Neural cell (in vitro differentiated cells): ENCODE data around the gene EPO. TPM values are rescaled to one million over a fixed set of nuclear protein-coding genes. Genes with fewer than 3 reads are reported as not detected.
"Not testable (repeated sequence)": the region's sequence is repeated elsewhere in the genome, so short reads cannot be mapped to it uniquely, and the experiment has no call there.

Experiments used
- H2AFZ ChIP-seq: fragments of 200-600, 300-800 bp; sonication (generic), shearing (Covaris generic); 2 replicates; pipeline ENCODE4 v1.6.0; 2014; ENCODE audit warnings: low read depth, mild to moderate bottlenecking, antibody characterized with exemption, low read length, moderate library complexity
- H3F3A ChIP-seq: fragments of 200-600 bp; shearing (Covaris generic); 2 replicates; pipeline ENCODE4 v1.6.1; 2016; ENCODE audit warnings: mild to moderate bottlenecking, moderate library complexity, mixed read lengths, antibody characterized with exemption, low read length; ENCODE audit not compliant: insufficient read depth, poor library complexity, severe bottlenecking
- H3K27ac ChIP-seq: fragments of 200-600, 300-800 bp; sonication (generic), shearing (Covaris generic); 2 replicates; pipeline ENCODE4 v1.5.1; 2014; ENCODE audit warnings: mild to moderate bottlenecking, low read length, moderate library complexity
- H3K27me3 ChIP-seq: fragments of 300-800, 200-600 bp; sonication (generic), shearing (Covaris generic); 2 replicates; pipeline ENCODE4 v1.6.0; 2014; ENCODE audit warnings: mild to moderate bottlenecking, low read depth, low read length, moderate library complexity; ENCODE audit not compliant: insufficient read depth
- H3K36me3 ChIP-seq: fragments of 300-800, 200-600 bp; sonication (generic), shearing (Covaris generic); 2 replicates; pipeline ENCODE4 v1.5.1; 2014; ENCODE audit warnings: mild to moderate bottlenecking, antibody characterized with exemption, low read length, moderate library complexity; ENCODE audit not compliant: insufficient read depth
- H3K4me2 ChIP-seq: fragments of 300-800, 200-600 bp; sonication (generic), shearing (Covaris generic); 2 replicates; pipeline ENCODE4 v1.6.0; 2014; ENCODE audit warnings: mild to moderate bottlenecking, low read length
- H3K4me3 ChIP-seq: fragments of 300-800, 200-600 bp; sonication (generic), shearing (Covaris generic); 2 replicates; pipeline ENCODE4 v1.5.1; 2014; ENCODE audit warnings: mild to moderate bottlenecking, low read length, moderate library complexity
- H3K79me2 ChIP-seq: fragments of 200-600 bp; shearing (Covaris generic); replicated peaks from 2 replicates; pipeline ENCODE4 v1.6.0; 2014; ENCODE audit warnings: mild to moderate bottlenecking, low read length, moderate library complexity; ENCODE audit not compliant: insufficient read depth
- H3K9ac ChIP-seq: fragments of 300-800, 200-600 bp; sonication (generic), shearing (Covaris generic); 2 replicates; pipeline ENCODE4 v1.6.1; 2016; ENCODE audit warnings: mild to moderate bottlenecking, low read length, mixed read lengths
- H3K9me2 ChIP-seq: fragments of 200-600 bp; shearing (Covaris generic); 2 replicates; pipeline ENCODE4 v1.6.1; 2016; ENCODE audit warnings: mild to moderate bottlenecking, low read length, mixed read lengths; ENCODE audit not compliant: insufficient read depth
- H3K9me3 ChIP-seq: fragments of 200-600, 300-800 bp; sonication (generic), shearing (Covaris generic); 2 replicates; pipeline ENCODE4 v1.6.1; 2016; ENCODE audit warnings: mild to moderate bottlenecking, mixed run types, low read length, moderate library complexity, mixed read lengths
- H4K20me1 ChIP-seq: fragments of 200-600 bp; shearing (Covaris generic); 2 replicates; pipeline ENCODE4 v1.6.1; 2016; ENCODE audit warnings: mild to moderate bottlenecking, mixed run types; ENCODE audit not compliant: insufficient read depth
- EP300 ChIP-seq: fragments of 450-650 bp; conservative IDR thresholded peaks from 2 replicates; pipeline ENCODE4 v1.6.1; 2014; ENCODE audit warnings: antibody characterized with exemption, mild to moderate bottlenecking, moderate library complexity; ENCODE audit not compliant: poor library complexity, severe bottlenecking
- EZH2 ChIP-seq: fragments of 200-600, 300-800 bp; shearing (Covaris generic), sonication (generic); IDR thresholded peaks from 2 replicates; pipeline ENCODE4 v1.6.1; 2014; ENCODE audit warnings: antibody characterized with exemption, low read length, borderline replicate concordance, mild to moderate bottlenecking; ENCODE audit not compliant: insufficient read depth, poor library complexity, severe bottlenecking
- MXI1 ChIP-seq: fragments of 450-650 bp; conservative IDR thresholded peaks from 2 replicates; pipeline ENCODE4 v1.6.1; 2014; ENCODE audit warnings: antibody characterized with exemption, mild to moderate bottlenecking; ENCODE audit not compliant: poor library complexity, severe bottlenecking
- POLR2AphosphoS5 ChIP-seq: IDR thresholded peaks from 2 replicates; pipeline ENCODE4 v1.6.1; 2012
- RAD21 ChIP-seq: fragments of 450-650 bp; conservative IDR thresholded peaks from 2 replicates; pipeline ENCODE4 v1.6.1; 2014; ENCODE audit warnings: antibody characterized with exemption, mild to moderate bottlenecking, moderate library complexity
- SMC3 ChIP-seq: fragments of 450-650 bp; conservative IDR thresholded peaks from 2 replicates; pipeline ENCODE4 v1.6.1; 2014; ENCODE audit warnings: antibody characterized with exemption, mild to moderate bottlenecking, moderate library complexity; ENCODE audit not compliant: poor library complexity
- TAF1 ChIP-seq: IDR thresholded peaks from 2 replicates; pipeline ENCODE4 v1.6.1; 2012; ENCODE audit warnings: low read depth
- polyA plus RNA-seq: library from polyadenylated mRNA; depleted of rRNA; stranded (reverse); fragments of >200 nt; gene quantifications from 2 replicates; pipeline ENCODE4 v1.2.3, GENCODE V29; 2014
- TF ChIP-seq, protein P1 (sequence below): fragments of 450-650 bp; IDR thresholded peaks from 2 replicates; pipeline ENCODE4 v1.5.1; 2014; ENCODE audit warnings: antibody characterized with exemption, mild to moderate bottlenecking, moderate library complexity; ENCODE audit not compliant: poor library complexity, severe bottlenecking
- TF ChIP-seq, protein P2 (sequence below): IDR thresholded peaks from 2 replicates; pipeline ENCODE4 v1.6.1; 2012; ENCODE audit warnings: borderline replicate concordance

The EPO gene
- polyA plus RNA-seq, 1 donor from 2014 or later, result not detected

DNA sequence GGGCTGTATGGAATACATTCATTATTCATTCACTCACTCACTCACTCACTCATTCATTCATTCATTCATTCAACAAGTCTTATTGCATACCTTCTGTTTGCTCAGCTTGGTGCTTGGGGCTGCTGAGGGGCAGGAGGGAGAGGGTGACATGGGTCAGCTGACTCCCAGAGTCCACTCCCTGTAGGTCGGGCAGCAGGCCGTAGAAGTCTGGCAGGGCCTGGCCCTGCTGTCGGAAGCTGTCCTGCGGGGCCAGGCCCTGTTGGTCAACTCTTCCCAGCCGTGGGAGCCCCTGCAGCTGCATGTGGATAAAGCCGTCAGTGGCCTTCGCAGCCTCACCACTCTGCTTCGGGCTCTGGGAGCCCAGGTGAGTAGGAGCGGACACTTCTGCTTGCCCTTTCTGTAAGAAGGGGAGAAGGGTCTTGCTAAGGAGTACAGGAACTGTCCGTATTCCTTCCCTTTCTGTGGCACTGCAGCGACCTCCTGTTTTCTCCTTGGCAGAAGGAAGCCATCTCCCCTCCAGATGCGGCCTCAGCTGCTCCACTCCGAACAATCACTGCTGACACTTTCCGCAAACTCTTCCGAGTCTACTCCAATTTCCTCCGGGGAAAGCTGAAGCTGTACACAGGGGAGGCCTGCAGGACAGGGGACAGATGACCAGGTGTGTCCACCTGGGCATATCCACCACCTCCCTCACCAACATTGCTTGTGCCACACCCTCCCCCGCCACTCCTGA is 2.4 kb downstream of the EPO start:
- Histone ChIP-seq H2AFZ (no peak overlapping the region), H3K4me2 (no peak overlapping the region), H3K79me2 (no peaks in the 10 kb centered on the region), H3F3A (no peaks in the 10 kb centered on the region), H3K4me3 (no peak overlapping the region), H3K9ac (no peak overlapping the region), H3K27ac (no peak overlapping the region), H3K27me3 (peaks cover 34% of the 10 kb centered on the region), H3K9me3 (no peaks in the 10 kb centered on the region), H3K9me2 (no peaks in the 10 kb centered on the region), H3K36me3 (no peaks in the 10 kb centered on the region), H4K20me1 (no peaks in the 10 kb centered on the region)
- TF ChIP-seq TAF1 (no peak), SMC3 (no peak), MXI1 (no peak), EZH2 (no peak), RAD21 (no peak), EP300 (no peak), POLR2AphosphoS5 (no peak)
- TF ChIP-seq, protein P1, sequence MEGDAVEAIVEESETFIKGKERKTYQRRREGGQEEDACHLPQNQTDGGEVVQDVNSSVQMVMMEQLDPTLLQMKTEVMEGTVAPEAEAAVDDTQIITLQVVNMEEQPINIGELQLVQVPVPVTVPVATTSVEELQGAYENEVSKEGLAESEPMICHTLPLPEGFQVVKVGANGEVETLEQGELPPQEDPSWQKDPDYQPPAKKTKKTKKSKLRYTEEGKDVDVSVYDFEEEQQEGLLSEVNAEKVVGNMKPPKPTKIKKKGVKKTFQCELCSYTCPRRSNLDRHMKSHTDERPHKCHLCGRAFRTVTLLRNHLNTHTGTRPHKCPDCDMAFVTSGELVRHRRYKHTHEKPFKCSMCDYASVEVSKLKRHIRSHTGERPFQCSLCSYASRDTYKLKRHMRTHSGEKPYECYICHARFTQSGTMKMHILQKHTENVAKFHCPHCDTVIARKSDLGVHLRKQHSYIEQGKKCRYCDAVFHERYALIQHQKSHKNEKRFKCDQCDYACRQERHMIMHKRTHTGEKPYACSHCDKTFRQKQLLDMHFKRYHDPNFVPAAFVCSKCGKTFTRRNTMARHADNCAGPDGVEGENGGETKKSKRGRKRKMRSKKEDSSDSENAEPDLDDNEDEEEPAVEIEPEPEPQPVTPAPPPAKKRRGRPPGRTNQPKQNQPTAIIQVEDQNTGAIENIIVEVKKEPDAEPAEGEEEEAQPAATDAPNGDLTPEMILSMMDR, result no peak
- TF ChIP-seq, protein P2, sequence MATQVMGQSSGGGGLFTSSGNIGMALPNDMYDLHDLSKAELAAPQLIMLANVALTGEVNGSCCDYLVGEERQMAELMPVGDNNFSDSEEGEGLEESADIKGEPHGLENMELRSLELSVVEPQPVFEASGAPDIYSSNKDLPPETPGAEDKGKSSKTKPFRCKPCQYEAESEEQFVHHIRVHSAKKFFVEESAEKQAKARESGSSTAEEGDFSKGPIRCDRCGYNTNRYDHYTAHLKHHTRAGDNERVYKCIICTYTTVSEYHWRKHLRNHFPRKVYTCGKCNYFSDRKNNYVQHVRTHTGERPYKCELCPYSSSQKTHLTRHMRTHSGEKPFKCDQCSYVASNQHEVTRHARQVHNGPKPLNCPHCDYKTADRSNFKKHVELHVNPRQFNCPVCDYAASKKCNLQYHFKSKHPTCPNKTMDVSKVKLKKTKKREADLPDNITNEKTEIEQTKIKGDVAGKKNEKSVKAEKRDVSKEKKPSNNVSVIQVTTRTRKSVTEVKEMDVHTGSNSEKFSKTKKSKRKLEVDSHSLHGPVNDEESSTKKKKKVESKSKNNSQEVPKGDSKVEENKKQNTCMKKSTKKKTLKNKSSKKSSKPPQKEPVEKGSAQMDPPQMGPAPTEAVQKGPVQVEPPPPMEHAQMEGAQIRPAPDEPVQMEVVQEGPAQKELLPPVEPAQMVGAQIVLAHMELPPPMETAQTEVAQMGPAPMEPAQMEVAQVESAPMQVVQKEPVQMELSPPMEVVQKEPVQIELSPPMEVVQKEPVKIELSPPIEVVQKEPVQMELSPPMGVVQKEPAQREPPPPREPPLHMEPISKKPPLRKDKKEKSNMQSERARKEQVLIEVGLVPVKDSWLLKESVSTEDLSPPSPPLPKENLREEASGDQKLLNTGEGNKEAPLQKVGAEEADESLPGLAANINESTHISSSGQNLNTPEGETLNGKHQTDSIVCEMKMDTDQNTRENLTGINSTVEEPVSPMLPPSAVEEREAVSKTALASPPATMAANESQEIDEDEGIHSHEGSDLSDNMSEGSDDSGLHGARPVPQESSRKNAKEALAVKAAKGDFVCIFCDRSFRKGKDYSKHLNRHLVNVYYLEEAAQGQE, result no peak

DNA sequence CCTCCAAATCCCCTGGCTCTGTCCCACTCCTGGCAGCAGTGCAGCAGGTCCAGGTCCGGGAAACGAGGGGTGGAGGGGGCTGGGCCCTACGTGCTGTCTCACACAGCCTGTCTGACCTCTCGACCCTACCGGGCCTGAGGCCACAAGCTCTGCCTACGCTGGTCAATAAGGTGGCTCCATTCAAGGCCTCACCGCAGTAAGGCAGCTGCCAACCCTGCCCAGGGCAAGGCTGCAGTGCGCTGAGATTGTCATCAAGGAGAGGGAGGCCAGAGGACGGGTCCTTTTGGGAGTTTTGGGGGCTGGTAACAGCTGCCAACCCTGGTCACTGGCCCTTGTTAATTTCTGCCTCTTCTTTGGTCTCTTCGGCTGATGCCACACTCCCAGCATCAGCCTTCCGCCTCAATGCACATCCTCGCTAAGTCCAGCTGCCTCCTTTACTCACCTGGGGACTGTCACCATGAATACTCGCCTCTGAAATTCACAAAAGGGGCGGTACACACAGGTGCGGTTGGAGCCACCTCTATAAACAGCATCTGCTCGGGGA is 3.5 kb downstream of the EPO start:
- no peak overlapping the region for H2AFZ ChIP-seq
- TF ChIP-seq EZH2 (no peak), TAF1 (no peak), SMC3 (no peak), RAD21 (no peak), MXI1 (no peak), POLR2AphosphoS5 (no peak), EP300 (no peak)
- TF ChIP-seq, protein P2, result no peak
- TF ChIP-seq, protein P1, result no peak
- H3K9me3 ChIP-seq, result no peaks in the 10 kb centered on the region
- no peaks in the 10 kb centered on the region for H3F3A ChIP-seq
- H3K9ac ChIP-seq, result no peak overlapping the region
- no peaks in the 10 kb centered on the region for H3K79me2 ChIP-seq
- H3K4me2 ChIP-seq, result no peak overlapping the region
- H3K4me3 ChIP-seq, result no peak overlapping the region
- H4K20me1 ChIP-seq, result no peaks in the 10 kb centered on the region
- peaks cover 34% of the 10 kb centered on the region for H3K27me3 ChIP-seq
- no peaks in the 10 kb centered on the region for H3K9me2 ChIP-seq
- no peak overlapping the region for H3K27ac ChIP-seq
- no peaks in the 10 kb centered on the region for H3K36me3 ChIP-seq

DNA sequence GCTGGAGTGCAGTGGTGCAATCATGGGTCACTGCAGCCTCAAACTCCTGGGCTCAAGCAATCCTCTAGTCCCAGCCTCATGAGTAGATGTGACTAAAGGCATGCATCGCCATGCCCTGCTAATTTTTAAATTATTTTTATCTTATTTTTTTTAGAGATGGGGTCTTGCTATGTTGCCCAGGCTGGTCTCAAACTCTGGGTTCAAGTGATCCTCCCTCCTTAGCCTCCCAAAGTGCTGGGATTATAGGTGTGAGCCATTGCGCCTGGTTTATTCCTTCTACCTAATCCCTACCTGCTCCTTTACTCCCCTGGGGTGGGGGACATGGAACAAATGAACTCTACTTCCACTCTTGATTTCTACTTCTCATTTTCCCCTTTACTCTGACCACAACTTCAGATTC is 4.1 kb downstream of the EPO start:
- peaks cover 29% of the 10 kb centered on the region for H3K27me3 ChIP-seq
- not testable (repeated sequence) for H3K79me2 ChIP-seq, H3K36me3 ChIP-seq, H3K4me2 ChIP-seq, H3K27ac ChIP-seq, H4K20me1 ChIP-seq, H2AFZ ChIP-seq, H3K9ac ChIP-seq, H3F3A ChIP-seq, H3K4me3 ChIP-seq, H3K9me3 ChIP-seq, H3K9me2 ChIP-seq
